Measurements from ENCODE around the gene HDGF. TPM values are rescaled to one million over a fixed set of nuclear protein-coding genes. Genes with fewer than 3 reads are reported as not detected.
"Not testable (repeated sequence)": the region's sequence is repeated elsewhere in the genome, so short reads cannot be mapped to it uniquely, and the experiment has no call there.

HDGF gene
- total RNA-seq, 1 donor from 2014 or later: 248 TPM

DNA sequence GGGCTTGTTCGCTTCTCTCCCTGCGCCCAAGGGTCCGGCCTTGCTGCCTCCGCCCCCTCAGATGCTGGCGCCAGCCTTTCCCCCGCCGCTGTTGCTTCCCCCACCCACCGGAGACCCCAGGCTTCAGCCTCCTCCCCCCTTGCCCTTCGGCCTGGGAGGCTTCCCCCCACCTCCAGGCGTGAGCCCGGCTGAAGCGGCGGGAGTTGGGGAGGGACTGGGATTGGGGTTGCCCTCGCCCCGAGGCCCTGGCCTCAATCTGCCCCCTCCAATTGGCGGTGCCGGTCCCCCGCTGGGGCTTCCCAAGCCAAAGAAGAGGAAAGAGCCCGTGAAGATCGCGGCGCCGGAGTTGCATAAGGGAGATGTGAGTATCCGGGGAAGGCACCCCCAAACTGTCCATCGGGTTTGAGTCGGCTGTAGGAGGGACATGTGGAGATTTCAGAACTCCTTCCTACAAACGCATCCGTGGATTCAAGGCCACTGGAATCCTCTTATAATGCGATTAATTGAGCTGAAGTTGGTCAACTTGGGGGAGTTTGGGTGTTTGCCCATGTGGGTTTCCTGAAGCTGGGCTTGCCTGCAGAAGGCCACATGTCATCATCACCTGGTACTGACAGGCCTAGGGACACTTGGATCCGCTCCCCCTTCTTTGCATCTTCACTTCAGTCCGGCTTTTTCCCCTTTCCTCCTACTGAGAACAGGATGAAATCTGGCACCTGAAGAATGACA lies 16.6 kb upstream of the HDGF start:
- intact Hi-C loops (cut with micrococcal nuclease): loop anchor here (1.0 to 2.0 kb wide), 13 partner anchors 17 to 714 kb away; partner anchors contain the start of genes CCT3, ETV3, GPATCH4 and HDGF

DNA sequence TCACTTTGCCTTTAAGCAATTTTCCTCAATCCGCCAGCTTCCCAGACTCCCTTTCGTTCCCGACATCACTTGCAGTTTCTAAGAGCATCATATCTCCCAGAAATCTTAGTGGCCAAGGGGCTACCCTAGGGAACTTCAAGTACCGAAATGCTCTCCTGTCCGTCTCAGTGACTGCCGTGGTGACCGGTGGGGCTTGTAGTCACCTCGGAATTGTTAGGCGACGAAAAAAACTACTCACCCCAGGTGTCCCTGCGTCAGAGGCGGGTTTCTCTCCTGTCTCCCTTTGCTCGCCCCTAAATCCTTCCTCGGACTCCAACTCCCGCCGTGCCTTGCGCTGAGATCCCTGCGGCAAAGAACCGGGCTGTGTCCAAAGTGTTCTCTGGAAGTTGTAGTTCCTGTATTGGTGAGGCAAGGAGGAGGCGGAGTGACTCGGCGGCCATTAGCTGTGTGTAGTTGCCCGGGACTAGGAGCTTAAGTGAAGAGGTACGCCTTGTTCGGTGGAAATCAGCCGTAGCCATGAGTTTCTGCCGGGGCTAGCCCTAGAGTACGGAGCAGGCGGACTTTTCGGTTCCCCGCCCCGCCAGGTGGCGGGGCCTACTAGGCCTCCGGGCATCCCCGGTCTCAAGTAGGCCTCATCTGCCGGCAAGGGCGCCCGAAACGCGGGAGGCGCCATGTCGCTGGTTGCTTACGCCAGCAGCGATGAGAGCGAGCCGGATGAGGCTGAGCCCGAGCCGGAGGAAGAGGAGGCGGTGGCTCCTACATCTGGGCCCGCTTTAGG lies 15.8 kb upstream of the HDGF start, which contains the start of gene PRCC:
TSS of gene PRCC (plus strand) at position 435 of the 778 bp plus-strand sequence. CDS start at position 672, 237 bp downstream.
- intact Hi-C loops (cut with micrococcal nuclease): loop anchor here (1.0 to 2.0 kb wide), 12 partner anchors 16 to 713 kb away; partner anchors contain the start of genes CCT3, ETV3, GPATCH4 and HDGF

DNA sequence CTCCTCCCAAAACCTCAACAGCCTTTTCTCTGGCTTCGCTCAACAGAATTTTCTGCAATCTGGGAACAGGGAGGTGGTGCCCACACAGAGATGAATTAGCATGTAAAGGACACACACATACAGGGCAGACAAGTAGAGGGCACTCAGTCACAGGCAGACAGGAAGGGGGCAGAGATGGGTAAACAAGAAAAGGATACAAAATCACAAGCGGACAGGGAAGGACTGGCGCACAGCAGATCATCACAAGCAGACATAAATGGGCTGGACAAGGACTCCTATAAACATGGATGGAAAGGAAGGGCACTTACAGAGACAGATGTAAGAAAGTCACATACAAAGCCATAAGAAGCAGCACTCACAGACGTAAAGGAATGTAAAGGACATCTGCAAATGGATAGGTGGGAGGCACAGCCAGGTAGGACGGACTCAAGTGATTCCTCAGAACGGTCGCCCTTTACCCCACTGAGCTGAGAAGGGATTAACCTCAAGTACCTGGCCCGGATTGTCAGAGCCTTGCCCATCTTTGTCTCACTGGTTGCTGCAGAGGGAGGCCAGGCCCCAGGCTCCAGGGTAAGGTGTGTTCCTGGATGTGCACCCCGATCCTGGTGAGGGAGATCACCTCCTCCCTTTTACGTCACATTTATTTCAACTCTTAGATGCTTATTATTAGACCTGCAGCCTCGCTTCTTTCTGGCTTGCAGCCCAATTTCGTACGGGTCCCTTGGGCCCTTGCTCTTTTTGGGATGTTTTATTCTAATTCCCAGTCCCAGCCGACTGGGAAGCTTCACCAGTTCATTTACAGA lies 15.0 kb upstream of the HDGF start:
- intact Hi-C loops (cut with micrococcal nuclease): loop anchor here (1.0 to 2.0 kb wide), 12 partner anchors 15 to 712 kb away; partner anchors contain the start of genes CCT3, ETV3, GPATCH4 and HDGF

DNA sequence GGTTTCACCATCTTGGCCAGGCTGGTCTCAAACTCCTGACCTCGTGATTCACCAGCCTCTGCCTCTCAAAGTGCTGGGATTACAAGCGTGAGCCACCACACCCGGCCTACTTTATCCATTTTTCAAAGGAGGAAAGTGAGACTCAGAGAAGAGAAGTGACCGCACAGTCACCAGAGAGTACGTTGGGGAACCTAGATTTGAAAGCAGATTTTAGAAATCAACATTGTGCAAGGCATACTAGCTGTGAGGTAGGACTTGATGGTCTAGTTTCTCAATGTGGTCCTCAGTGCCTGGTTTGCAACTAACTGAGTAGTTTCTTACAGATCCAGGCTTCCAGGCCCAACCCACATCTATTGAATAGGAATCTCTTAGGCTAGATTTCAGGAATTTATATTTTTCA lies 14.2 kb upstream of the HDGF start:
- intact Hi-C loops (cut with micrococcal nuclease): loop anchor here (2.0 kb wide), 2 partner anchors 77 to 309 kb away; no protein-coding TSS in a partner anchor

DNA sequence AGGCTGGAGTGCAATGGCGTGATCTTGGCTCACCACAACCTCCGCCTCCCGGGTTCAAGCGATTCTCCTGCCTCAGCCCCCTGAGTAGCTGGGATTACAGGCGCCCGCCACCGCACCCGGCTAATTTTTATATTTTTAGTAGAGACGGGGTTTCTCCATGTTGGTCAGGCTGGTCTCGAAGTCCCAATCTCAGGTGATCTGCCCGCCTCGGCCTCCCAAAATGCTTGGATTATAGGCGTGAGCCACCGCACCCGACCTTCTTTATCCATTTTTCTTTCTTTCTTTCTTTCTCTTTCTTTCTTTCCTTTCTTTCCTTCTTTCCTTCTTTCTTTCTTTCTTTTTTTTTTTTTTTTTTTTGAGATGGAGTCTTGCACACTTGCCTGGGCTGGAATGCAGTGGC lies 13.7 kb upstream of the HDGF start:
- intact Hi-C loops (cut with micrococcal nuclease): not testable (repeated sequence)

DNA sequence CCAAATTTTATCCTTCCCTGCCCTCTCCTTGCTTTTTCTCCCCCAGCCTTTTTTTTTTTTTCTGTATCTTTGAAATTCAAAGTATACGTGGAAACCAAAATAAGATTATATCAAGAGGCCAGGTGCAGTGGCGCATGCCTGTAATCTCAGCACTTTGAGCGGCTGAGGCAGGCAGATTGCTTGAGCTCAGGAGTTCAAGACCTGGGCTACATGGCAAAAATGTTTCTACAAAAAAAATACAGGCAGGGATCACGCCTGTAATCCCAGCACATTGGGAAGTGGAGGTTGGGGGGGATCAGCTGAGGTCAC lies 9.3 kb upstream of the HDGF start:
- intact Hi-C loops (cut with micrococcal nuclease): no loop called here

DNA sequence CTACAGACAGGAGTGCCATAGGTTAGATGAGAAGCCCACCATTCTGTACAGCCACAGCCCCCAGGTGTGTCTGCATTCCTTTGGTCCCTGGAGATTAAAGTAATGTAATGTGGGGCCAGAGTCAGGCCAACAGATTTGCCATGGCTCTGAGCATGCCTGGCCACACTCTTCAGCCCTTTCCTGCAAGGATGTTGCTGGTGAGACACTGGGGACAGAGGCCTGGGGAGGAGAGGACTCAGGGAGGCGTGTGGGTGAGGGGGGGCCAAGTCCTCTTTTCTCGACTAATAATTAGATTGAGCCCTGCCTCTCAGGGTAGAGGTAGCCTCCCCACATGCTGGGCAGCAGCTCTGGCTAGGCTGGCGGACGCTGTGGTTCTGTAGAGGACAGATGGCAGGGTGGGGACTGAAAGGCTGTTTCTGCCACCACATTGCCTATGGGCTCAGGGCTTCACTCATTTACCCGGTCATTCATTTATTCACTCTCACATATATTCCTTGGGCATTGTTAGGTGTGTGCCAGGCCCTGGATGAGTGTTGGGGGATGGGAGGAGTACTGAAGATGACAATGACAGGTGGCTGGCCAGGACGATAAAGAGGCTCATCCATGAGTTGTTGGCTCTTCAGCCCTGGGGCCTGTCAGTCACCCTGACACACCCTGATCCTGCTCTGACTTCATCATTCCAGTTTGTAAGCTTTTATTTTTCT lies 8.8 kb upstream of the HDGF start:
- intact Hi-C loops (cut with micrococcal nuclease): no loop called here

DNA sequence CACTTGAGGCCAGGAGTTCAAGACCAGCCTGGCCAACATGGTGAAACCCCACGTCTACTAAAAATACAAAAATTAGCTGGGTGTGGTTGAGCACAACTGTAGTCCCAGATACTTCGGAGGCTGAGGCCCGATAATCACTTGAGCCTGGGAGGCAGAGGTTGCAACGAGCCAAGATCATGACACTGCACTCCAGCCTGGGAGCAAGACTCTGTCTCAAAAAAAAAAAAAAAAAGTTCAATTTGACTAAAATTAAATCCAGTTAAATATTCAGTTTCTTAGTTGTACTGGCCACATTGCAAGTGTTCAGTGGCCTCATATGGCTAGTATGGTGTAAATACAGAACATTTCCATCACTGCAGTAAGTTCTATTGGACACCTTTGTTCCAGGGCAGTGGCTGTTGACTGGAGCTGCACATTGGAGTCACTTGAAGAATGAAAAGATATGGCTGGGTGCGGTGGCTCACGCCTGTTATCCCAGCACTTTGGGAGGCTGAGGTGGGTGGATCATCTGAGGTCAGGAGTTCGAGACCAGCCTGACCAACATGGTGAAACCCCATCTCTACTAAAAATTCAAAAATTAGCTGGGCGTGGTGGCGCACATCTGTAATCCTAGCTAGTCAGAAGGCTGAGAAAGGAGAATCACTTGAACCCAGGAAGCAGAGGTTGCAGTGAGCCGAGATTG lies 6.2 kb upstream of the HDGF start:
- intact Hi-C loops (cut with micrococcal nuclease): not testable (repeated sequence)

DNA sequence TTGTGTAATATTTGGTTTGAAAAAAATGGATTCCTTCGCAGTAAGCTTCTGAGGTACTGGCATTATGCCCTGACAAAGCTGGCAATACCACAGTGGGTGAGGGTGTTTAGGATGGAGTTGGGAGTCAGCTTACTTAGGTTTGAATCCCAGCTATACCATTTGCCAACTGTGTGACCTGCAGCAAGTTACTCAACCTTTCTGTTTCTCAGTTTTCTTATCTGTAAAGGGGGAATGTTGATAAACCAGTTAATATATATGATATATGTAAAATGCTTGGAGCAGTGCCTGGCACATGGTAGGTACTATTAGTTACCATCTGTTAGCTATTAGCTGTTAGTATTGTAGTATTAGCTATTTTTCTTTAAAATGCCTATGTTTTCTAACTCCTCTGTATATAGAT lies 4.9 kb upstream of the HDGF start:
- intact Hi-C loops (cut with micrococcal nuclease): no loop called here

DNA sequence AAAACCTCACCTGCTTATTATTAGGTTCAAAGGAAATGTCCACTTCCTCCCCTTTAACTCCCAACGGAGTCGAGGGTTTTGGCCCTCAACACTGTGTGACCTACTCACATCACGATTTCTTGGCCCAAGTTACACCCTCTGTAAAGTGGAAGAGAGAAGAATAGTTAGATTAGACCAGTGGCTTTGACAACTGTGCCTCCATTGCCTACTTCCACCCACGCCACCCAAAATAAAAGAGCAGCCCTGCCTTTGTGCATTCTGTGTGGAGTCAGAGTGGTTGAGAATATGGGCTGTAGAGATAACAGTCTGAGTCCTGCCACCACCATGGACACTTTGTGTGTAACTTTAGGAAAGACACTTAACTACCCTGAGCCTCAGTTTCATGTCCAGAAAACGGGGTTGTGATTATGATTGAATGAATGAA lies 4.1 kb upstream of the HDGF start:
- intact Hi-C loops (cut with micrococcal nuclease): no loop called here

DNA sequence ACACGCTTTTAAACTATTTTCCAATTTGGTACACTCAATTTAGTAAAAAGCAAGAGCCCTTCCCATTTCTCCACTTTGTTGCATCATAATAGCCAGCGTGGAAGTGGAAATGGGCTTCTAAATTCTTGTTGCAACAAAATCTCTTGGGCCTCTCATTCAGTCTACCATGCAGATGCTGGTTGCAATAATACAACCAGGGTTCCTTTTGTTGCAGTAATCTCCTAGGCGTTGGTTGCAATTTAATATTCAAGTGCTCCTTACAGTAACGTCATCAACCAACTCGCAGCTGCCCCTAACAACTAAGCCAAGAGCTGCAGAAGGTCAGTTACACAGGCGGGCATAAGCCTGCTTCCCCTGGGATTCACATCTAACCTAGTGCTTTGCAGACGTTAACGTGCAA lies 2.7 kb upstream of the HDGF start:
- intact Hi-C loops (cut with micrococcal nuclease): no loop called here

DNA sequence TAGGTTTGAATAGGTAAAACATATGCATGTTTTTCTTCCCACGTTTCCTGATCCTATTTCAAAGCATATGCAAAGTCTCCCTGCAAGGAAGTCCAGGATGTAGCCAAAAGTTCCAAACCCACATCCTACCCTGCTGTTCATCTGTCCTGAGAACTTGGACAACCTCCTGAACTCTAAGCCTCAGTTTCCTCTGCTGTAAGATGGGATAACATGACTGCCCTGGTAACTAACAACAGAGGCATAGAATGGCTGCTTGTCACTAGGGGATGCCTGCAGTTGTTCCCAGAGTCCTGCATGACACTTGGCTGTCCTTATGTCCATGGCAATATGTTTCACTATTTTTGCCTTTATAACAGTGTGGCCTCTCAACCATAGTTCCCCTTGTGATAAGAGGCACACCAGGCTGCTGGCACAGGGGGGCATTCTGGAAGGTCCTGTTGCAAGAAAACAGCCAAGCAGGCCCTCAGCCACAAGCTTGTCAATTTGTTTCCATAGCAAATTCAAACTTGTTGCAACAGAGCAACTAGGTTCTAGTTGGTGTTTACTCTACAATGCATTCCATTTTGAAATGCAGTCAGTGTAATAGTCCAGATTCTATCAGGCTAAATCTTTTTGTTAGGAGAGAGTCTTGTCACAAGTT lies 1.5 kb upstream of the HDGF start:
- intact Hi-C loops (cut with micrococcal nuclease): no loop called here

DNA sequence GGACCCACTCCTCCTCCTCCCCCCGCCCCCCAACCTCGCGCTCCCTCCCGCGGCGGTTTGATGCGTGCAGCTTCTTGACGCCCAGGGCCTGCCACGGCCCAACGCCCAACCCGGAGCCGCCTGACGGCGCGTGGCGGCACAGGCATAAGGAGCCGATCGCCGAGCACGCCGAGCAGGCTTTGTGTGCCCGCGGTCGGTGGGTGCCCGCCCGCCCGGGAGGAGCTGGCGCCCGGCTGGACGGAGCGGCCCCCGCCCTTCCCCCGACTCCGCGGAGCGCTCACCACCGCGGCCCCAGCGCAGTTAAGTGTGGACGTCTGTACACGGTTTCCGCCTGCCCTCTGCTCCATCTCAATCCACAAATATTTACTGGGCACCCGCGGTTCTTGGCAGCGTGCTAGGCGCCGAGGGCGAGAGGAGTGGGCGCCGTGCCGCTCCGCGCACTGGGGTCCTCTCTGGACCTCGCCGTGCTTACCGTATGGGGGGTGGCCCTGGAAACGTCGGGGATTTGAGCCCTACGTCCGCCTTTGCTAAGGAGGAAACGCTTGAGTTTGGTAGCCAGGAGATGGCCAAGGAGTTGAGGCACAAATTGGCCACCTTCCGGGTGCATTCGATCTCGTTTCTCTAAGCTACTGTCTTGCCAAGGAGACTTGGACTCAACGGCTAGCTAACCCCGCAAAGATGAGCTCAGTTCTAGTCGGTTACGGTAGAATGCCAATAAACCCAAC lies 444 bp upstream of the HDGF start:
- intact Hi-C loops (cut with micrococcal nuclease): loop anchor here (1.0 to 2.0 kb wide), 5 partner anchors 11 to 414 kb away; partner anchors contain the start of genes CCT3, ISG20L2, MEF2D and METTL25B

DNA sequence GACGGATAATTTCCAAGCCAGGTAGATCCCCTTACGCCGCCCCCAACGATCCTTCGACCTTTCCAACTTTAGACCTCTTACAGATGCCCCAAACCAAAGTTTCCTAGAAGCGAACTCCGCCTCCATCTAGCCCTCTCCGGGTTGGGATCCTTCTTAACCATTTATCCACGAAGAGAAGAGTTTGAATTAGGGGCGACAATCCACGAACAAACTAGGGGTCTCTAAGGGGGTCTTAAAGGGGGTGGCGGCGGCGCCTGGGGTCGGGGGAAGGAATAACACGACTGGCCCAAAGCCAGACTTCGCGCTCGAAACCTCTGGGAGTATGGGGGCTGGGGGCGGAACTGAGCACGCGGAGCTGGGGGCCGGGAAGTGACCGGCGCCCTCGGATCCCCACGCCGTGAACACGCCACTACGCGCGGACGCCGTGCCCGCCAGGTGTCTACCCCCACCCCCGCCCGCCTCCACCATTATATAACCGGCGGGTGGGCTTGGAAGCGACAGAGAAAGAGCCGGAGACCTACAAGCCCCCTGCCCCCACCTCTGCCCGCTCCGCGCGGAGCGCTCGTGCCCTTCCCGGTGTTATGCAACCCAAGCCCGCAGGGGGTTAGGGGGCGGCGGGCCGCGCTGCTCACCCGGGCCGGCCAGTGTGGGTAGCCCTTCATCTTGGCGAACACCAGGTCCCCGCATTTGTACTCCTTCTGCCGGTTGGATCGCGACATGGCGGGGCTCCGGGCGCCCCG lies 594 bp downstream of the HDGF start:
- intact Hi-C loops (cut with micrococcal nuclease): loop anchor here (1.0 to 2.0 kb wide), 5 partner anchors 10 to 413 kb away; partner anchors contain the start of genes CCT3, ISG20L2, MEF2D and METTL25B

DNA sequence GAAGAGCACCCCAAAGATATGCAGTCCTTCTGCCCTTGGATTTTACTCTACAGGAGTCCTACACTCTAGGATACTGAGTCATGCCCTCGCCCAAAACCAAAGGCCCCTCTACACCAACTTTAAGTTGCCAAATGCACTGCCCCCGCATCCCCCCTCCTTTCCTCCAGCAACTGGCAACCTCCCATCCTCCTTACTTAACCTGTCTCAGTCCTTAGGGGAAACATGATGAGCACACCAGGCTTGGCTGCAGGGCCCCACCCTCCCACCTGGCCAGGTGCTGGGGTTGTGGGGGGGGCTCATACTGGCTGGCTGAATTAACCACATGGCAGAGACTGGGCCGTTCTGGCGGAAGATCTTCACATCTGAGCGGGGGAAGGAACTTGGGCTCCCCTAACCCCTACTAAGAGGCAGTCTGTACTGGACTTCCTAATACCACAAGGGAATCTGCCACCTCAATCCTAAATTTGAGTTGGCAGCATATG lies 1.2 kb downstream of the HDGF start:
- intact Hi-C loops (cut with micrococcal nuclease): loop anchor here (2.0 kb wide), 1 partner anchor 249 kb away; the partner anchor contains the start of gene MEF2D

DNA sequence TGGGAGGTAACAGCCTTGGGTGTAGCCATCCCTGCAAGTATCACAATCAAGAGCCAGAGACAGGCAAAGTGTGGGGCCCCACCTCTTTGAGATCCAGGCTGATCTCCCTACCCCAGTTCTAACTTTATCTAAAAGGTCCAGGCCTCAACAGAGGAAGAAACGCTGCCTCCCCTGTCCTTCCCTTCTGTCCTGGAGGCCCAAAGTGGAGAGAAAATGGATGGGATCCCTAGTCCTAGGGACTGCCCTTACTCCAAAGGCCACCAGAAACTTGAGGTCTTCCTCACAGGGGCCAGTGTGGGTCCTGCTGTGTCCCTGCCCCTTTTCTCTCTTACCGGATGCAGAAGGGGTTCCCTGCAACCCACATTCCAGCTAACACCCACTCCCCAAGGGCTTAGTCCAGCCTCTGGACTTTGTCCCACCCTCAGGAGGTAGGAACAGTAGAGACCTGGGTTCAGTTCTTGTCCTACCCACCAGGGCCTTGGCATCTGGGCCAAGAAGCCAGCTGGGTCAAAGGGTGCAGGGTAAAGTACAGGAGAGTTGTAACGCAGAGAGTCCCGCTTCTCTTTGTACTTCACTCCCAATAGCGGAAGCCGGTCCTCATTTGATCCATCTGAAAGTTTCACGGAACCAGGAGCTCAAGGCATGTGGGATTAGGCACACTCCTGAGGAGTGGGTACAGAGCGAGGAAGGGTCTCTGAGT lies 1.9 kb downstream of the HDGF start:
- intact Hi-C loops (cut with micrococcal nuclease): loop anchor here (2.0 to 10.0 kb wide), 2 partner anchors 249 to 815 kb away; partner anchors contain the start of genes KHDC4 and MEF2D
